ENCODE data around the gene AGXT. TPM values are rescaled to one million over a fixed set of nuclear protein-coding genes. Genes with fewer than 3 reads are reported as not detected.

The AGXT gene
- total RNA-seq, 1 donor from 2014 or later: not detected

- H3K27me3 ChIP-seq: no peaks in the 10 kb centered on the region
- intact Hi-C loops (cut with DNase I): no loop called here
- no peaks in the 10 kb centered on the region for H3K9me3 ChIP-seq
- no peaks in the 10 kb centered on the region for H3K4me1 ChIP-seq
- DNase-seq (no peak), ATAC-seq (peak; percentile 9)
- no peak overlapping the region for H3K27ac ChIP-seq
- TF ChIP-seq CTCF (IDR thresholded peaks at IDR 0.05): no peak
- H3K36me3 ChIP-seq: no peaks in the 10 kb centered on the region
- H3K4me3 ChIP-seq: no peak overlapping the region
These were observed 38.4 kb downstream of the AGXT start for GRCh38 chr2:240906911-240907590.

GRCh38 chr2:240909216-240909974 is 40.8 kb downstream of the AGXT start:
- no peak for DNase-seq

GRCh38 chr2:240911641-240912265 is 43.1 kb downstream of the AGXT start:
- Histone ChIP-seq H3K4me1 (peaks cover 23% of the 10 kb centered on the region), H3K27ac (no peak overlapping the region), H3K27me3 (peaks cover 11% of the 10 kb centered on the region), H3K9me3 (no peaks in the 10 kb centered on the region), H3K36me3 (no peaks in the 10 kb centered on the region), H3K4me3 (no peak overlapping the region)
- TF ChIP-seq CTCF (IDR thresholded peaks at IDR 0.05): no peak
- no peak for ATAC-seq
- intact Hi-C loops (cut with DNase I): no loop called here
- no peak for DNase-seq

More at GRCh38 chr2:240909216-240909974, 40.8 kb downstream of the AGXT start:
- Histone ChIP-seq H3K27me3 (no peaks in the 10 kb centered on the region), H3K36me3 (no peaks in the 10 kb centered on the region), H3K4me1 (peaks cover 12% of the 10 kb centered on the region), H3K27ac (no peak overlapping the region), H3K4me3 (no peak overlapping the region), H3K9me3 (no peaks in the 10 kb centered on the region)
- intact Hi-C loops (cut with DNase I): no loop called here
- TF ChIP-seq CTCF (IDR thresholded peaks at IDR 0.05): no peak
- peak; percentile 16 for ATAC-seq

- peaks cover 30% of the 10 kb centered on the region for H3K4me1 ChIP-seq
- intact Hi-C loops (cut with DNase I): no loop called here
- H3K36me3 ChIP-seq: no peaks in the 10 kb centered on the region
- H3K27me3 ChIP-seq: peaks cover 11% of the 10 kb centered on the region
- ATAC-seq (no peak), DNase-seq (no peak)
- peak overlapping the region; percentile 72 for H3K27ac ChIP-seq
- no peaks in the 10 kb centered on the region for H3K9me3 ChIP-seq
- TF ChIP-seq CTCF (IDR thresholded peaks at IDR 0.05): no peak
- H3K4me3 ChIP-seq: no peak overlapping the region
These were observed 44.5 kb downstream of the AGXT start for GRCh38 chr2:240912878-240913809.
